ENCODE data around the gene ARMH4.

Gene ARMH4

GRCh38 chr14:58002618-58003017, 149.4 kb downstream of the ARMH4 start:
- no peak for TF ChIP-seq CTCF (IDR thresholded peaks at IDR 0.05; ENCODE audit: low read depth, low read length)
- no peak overlapping the region for H3K4me3 ChIP-seq (ENCODE audit: low read depth, low read length)

GRCh38 chr14:57999979-58000378, 152.0 kb downstream of the ARMH4 start:
- TF ChIP-seq CTCF (IDR thresholded peaks at IDR 0.05; ENCODE audit: low read depth, low read length), result no peak
- no peak overlapping the region for H3K4me3 ChIP-seq (ENCODE audit: low read depth, low read length)

- no peak for TF ChIP-seq CTCF (IDR thresholded peaks at IDR 0.05; ENCODE audit: low read depth, low read length)
- H3K4me3 ChIP-seq (ENCODE audit: low read depth, low read length), result no peak overlapping the region
Observed at GRCh38 chr14:57999471-57999870, 152.5 kb downstream of the ARMH4 start.

GRCh38 chr14:57998766-57999165, 153.2 kb downstream of the ARMH4 start:
- TF ChIP-seq CTCF (IDR thresholded peaks at IDR 0.05; ENCODE audit: low read depth, low read length), result no peak
- no peak overlapping the region for H3K4me3 ChIP-seq (ENCODE audit: low read depth, low read length)

GRCh38 chr14:57991353-57991752, 160.7 kb downstream of the ARMH4 start:
- no peak for TF ChIP-seq CTCF (IDR thresholded peaks at IDR 0.05; ENCODE audit: low read depth, low read length)
- no peak overlapping the region for H3K4me3 ChIP-seq (ENCODE audit: low read depth, low read length)

GRCh38 chr14:57988445-57988844, 163.6 kb downstream of the ARMH4 start:
- TF ChIP-seq CTCF (IDR thresholded peaks at IDR 0.05; ENCODE audit: low read depth, low read length), result no peak
- no peak overlapping the region for H3K4me3 ChIP-seq (ENCODE audit: low read depth, low read length)

GRCh38 chr14:57987596-57988300, 164.3 kb downstream of the ARMH4 start:
- TF ChIP-seq CTCF (IDR thresholded peaks at IDR 0.05; ENCODE audit: low read depth, low read length), result no peak
- H3K4me3 ChIP-seq (ENCODE audit: low read depth, low read length), result no peak overlapping the region
